ENCODE results near the gene NT5C. TPM values are rescaled to one million over a fixed set of nuclear protein-coding genes. Genes with fewer than 3 reads are reported as not detected.
A peak's percentile ranks its signal among the peaks of the same experiment; 100 is the strongest.

NT5C gene
- total RNA-seq, 1 experiment from 2014 or later = 115 TPM

GRCh38 chr17:75093548-75094158, 37.9 kb downstream of the NT5C start:
- TF ChIP-seq ZNF274 (IDR thresholded peaks at IDR 0.05; ENCODE audit: low read depth, low read length) (no peak), EGR1 (IDR thresholded peaks at IDR 0.05; ENCODE audit: low read depth) (no peak), SRF (IDR thresholded peaks at IDR 0.05; ENCODE audit: low read depth) (no peak), POLR2AphosphoS5 (IDR thresholded peaks at IDR 0.05; ENCODE audit: low read depth, low read length) (no peak), POLR2A (IDR thresholded peaks at IDR 0.05; ENCODE audit: borderline replicate concordance, extremely low read depth, insufficient read depth, insufficient read length) (no peak)
- Histone ChIP-seq H3K27ac (ENCODE audit: low read depth, low read length) (peak overlapping the region; percentile 57), H3K4me1 (ENCODE audit: control insufficient read depth in 1 of 2, insufficient read depth in 2 of 2, low read length in 2 of 2) (peaks cover 80 to 92% of the 10 kb centered on the region in 2 experiments), H3K36me3 (ENCODE audit: control insufficient read depth in 1 of 2, insufficient read depth in 2 of 2, low read length in 2 of 2) (peaks cover 6 to 15% of the 10 kb centered on the region in 2 experiments; a peak in 2 of 4 replicates), H3K9me2 (ENCODE audit: insufficient read depth) (no peaks in the 10 kb centered on the region), H3K4me2 (ENCODE audit: low read length) (peak overlapping the region; percentile 38), H3K9ac (ENCODE audit: low read length) (peak overlapping the region; percentile 97), H3K9me3 (ENCODE audit: control insufficient read depth in 1 of 2, insufficient read depth in 1 of 2, low read depth in 1 of 2, low read length in 2 of 2) (no peaks in the 10 kb centered on the region), H3K79me2 (ENCODE audit: insufficient read depth, low read length) (peaks cover 56% of the 10 kb centered on the region), H4K20me1 (ENCODE audit: insufficient read depth) (no peaks in the 10 kb centered on the region), H2AFZ (ENCODE audit: low read depth, low read length, poor library complexity, severe bottlenecking) (no peak overlapping the region), H3K4me3 (replicated peaks in 1 of 2; ENCODE audit: low read depth in 1 of 2, low read length in 2 of 2) (no peak overlapping the region), H3K27me3 (ENCODE audit: insufficient read depth, low read length) (no peaks in the 10 kb centered on the region)
- BruUV-seq (replicated peaks) = no TSS peak
- ATAC-seq (no peak), DNase-seq (ENCODE audit: low read depth, low spot score) (no peak)
- CTCF ChIA-PET = interaction anchor here (0.6 kb wide), 1 partner anchor 11 kb away, joined by 3 read pairs; no protein-coding TSS in a partner anchor
- intact Hi-C loops (cut with micrococcal nuclease) = no loop called here
- POLR2A ChIA-PET = interaction anchor here (0.8 to 1.7 kb wide), 3 partner anchors 9 to 34 kb away, joined by 3 to 6 read pairs (median 4); no protein-coding TSS in a partner anchor
- RAD21 ChIA-PET (ENCODE audit: low non-redundant PET in 1 of 2, low total read pairs in 2 of 2, uncharacterized antibody in 2 of 2, unreplicated experiment in 2 of 2) = no interaction called here

DNA sequence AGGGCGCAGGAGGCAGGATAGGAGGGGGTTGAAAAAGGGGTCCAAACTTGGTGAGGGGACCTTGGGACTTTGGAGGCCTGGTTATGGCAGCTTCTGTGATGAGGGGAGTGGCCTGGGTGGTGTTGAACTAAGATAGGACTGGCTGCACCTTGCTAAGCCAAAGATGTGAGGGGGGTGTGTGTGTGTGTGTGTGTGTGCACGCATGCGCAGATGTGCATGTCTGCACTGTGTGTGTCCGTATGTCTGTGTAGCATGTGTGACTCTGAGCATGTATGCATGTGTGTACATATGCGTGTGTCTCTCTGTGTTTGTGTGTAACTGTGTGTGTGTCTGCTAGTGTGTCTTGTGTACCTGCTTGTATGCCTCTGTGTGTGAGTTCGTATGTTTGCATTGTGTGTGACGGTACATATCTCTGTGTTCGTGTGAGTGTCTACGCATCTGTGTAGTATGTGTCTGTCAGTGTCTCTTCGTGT, 39.7 kb downstream of the NT5C start:
- CTCF ChIA-PET = no interaction called here
- intact Hi-C loops (cut with micrococcal nuclease) = no loop called here
- peaks cover 63% of the 10 kb centered on the region for H3K79me2 ChIP-seq (ENCODE audit: insufficient read depth, low read length)
- H3K9me2 ChIP-seq (ENCODE audit: insufficient read depth) = no peaks in the 10 kb centered on the region
- H3K4me1 ChIP-seq (ENCODE audit: control insufficient read depth in 1 of 2, insufficient read depth in 2 of 2, low read length in 2 of 2) = peaks cover 77 to 97% of the 10 kb centered on the region in 2 experiments
- ATAC-seq = no peak
- H3K36me3 ChIP-seq (ENCODE audit: control insufficient read depth in 1 of 2, insufficient read depth in 2 of 2, low read length in 2 of 2) = peaks cover 0 to 6% of the 10 kb centered on the region in 2 experiments; a peak in 1 of 4 replicates
- no peak overlapping the region for H3K4me3 ChIP-seq (replicated peaks in 1 of 2; ENCODE audit: low read depth in 1 of 2, low read length in 2 of 2)
- TF ChIP-seq, protein P1, sequence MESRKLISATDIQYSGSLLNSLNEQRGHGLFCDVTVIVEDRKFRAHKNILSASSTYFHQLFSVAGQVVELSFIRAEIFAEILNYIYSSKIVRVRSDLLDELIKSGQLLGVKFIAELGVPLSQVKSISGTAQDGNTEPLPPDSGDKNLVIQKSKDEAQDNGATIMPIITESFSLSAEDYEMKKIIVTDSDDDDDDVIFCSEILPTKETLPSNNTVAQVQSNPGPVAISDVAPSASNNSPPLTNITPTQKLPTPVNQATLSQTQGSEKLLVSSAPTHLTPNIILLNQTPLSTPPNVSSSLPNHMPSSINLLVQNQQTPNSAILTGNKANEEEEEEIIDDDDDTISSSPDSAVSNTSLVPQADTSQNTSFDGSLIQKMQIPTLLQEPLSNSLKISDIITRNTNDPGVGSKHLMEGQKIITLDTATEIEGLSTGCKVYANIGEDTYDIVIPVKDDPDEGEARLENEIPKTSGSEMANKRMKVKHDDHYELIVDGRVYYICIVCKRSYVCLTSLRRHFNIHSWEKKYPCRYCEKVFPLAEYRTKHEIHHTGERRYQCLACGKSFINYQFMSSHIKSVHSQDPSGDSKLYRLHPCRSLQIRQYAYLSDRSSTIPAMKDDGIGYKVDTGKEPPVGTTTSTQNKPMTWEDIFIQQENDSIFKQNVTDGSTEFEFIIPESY (IDR thresholded peaks at IDR 0.05; ENCODE audit: extremely low read depth, insufficient replicate concordance, low read length) = no peak
- TF ChIP-seq POLR2AphosphoS5 (IDR thresholded peaks at IDR 0.05; ENCODE audit: low read depth, low read length) (peak; percentile 13; the same call in 1 of the 2 replicates), YY1 (IDR thresholded peaks at IDR 0.05; ENCODE audit: extremely low read depth, insufficient replicate concordance, low read depth, low read length) (no peak), ELF1 (IDR thresholded peaks at IDR 0.05; ENCODE audit: borderline replicate concordance, low read depth) (no peak), SRF (IDR thresholded peaks at IDR 0.05; ENCODE audit: low read depth) (no peak), SIN3A (IDR thresholded peaks at IDR 0.05; ENCODE audit: low read depth) (no peak)
- H3K4me2 ChIP-seq (ENCODE audit: low read length) = peak overlapping the region; percentile 92
- POLR2A ChIA-PET = interaction anchor here (0.9 to 1.9 kb wide), 5 partner anchors 13 to 107 kb away, joined by 3 to 8 read pairs (median 6); no protein-coding TSS in a partner anchor
- H3K27ac ChIP-seq (ENCODE audit: low read depth, low read length) = peak overlapping the region; percentile 64; the same call in 1 of the 2 replicates
- H3K9me3 ChIP-seq (ENCODE audit: control insufficient read depth in 1 of 2, insufficient read depth in 1 of 2, low read depth in 1 of 2, low read length in 2 of 2) = no peaks in the 10 kb centered on the region
- DNase-seq (ENCODE audit: low read depth, low spot score) = no peak
- no peaks in the 10 kb centered on the region for H4K20me1 ChIP-seq (ENCODE audit: insufficient read depth)
- RAD21 ChIA-PET (ENCODE audit: low non-redundant PET in 1 of 2, low total read pairs in 2 of 2, uncharacterized antibody in 2 of 2, unreplicated experiment in 2 of 2) = no interaction called here
- H2AFZ ChIP-seq (ENCODE audit: low read depth, low read length, poor library complexity, severe bottlenecking) = no peak overlapping the region
- no peaks in the 10 kb centered on the region for H3K27me3 ChIP-seq (ENCODE audit: insufficient read depth, low read length)
- no TSS peak for BruUV-seq (replicated peaks)
- peak overlapping the region; percentile 97 for H3K9ac ChIP-seq (ENCODE audit: low read length)

Measured in HCT116 (cell line).